Measurements from ENCODE around the gene CCDC183.

Gene CCDC183

GRCh38 chr9:136806631-136807201 is 10.6 kb downstream of the CCDC183 start:
- Histone ChIP-seq H3K36me3 (ENCODE audit: control insufficient read depth, insufficient read depth, low read length) (no peaks in the 10 kb centered on the region), H3K27me3 (ENCODE audit: insufficient read depth, low read length, poor library complexity) (no peaks in the 10 kb centered on the region), H2BK15ac (replicated peaks; ENCODE audit: low read depth) (no peak overlapping the region), H2AK5ac (ENCODE audit: low read length) (no peak overlapping the region), H4K8ac (ENCODE audit: low read depth, low read length) (no peak overlapping the region), H3K23ac (ENCODE audit: low read length) (peak overlapping the region; percentile 85), H3K4me2 (ENCODE audit: low read length) (peak overlapping the region; percentile 93), H3K18ac (ENCODE audit: low read length) (no peak overlapping the region), H3K4me3 (ENCODE audit: low read length) (no peak overlapping the region), H2BK120ac (ENCODE audit: low read depth, low read length) (no peak overlapping the region), H4K5ac (ENCODE audit: low read length) (no peak overlapping the region), H3K27ac (ENCODE audit: low read depth, low read length) (no peak overlapping the region), H2BK5ac (ENCODE audit: low read length) (no peak overlapping the region), H3K79me2 (ENCODE audit: control insufficient read depth, insufficient read depth, low read length) (peaks cover 31% of the 10 kb centered on the region), H3K56ac (ENCODE audit: low read length) (peak overlapping the region; percentile 95), H3K79me1 (ENCODE audit: low read length) (peaks cover 14% of the 10 kb centered on the region), H3K9ac (ENCODE audit: low read length) (peak overlapping the region; percentile 80), H3K4me1 (ENCODE audit: control insufficient read depth, low read depth, low read length) (peaks cover 4% of the 10 kb centered on the region), H3K4ac (ENCODE audit: low read depth, low read length) (no peak overlapping the region)
- no peak for DNase-seq
- no CpG with 5 or more reads among the region's 25 CpGs for WGBS (ENCODE audit: extremely low coverage, insufficient coverage, low lambda C conversion rate)

DNA sequence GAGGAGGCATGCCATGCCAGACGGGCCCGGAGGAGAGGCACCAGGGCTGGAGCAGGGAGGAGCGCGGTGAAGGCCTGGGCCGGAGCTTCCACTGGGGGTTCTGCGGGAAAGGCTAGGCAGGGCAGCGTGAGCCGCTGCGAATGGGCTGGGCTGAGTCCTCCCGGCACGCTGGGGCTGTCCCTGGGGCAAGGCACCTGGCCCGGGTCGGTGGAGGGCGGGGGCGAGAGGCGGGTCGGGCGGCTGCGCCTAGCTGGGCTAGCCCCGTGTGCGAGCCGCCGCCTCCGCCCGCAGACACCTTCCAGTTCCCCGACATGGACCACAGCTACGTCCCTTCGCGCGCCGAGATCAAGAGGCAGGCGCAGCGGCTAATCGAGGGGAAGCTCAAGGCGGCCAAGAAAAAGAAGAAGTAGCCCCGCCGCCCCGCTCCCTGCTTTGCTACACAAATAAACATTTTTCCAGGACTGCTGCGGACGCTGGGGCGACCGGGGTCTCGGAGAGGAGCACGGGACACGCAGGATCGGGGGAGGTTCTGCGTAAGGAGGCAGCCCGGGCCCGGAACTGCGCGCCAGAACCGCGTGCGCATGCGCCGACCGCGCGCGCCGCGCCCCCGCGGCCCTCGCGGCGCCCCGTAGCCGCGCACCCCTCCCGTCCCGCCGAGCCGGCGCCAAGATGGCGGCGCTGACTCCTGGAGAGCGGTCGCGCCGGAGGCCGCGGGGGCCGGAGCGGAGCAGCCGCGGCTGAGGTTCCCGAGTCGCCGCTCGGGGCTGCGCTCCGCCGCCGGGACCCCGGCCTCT is 11.3 kb downstream of the CCDC183 start, which contains the start of gene RABL6:
Gene RABL6, plus strand, starts transcription at position 668 of the 794 bp plus-strand sequence. CDS start 249 bp downstream, outside the sequence.
- H2BK15ac ChIP-seq (replicated peaks; ENCODE audit: low read depth), result no peak within 1 kb of the TSS
- H4K5ac ChIP-seq (ENCODE audit: low read length), result no peak within 1 kb of the TSS
- WGBS (ENCODE audit: extremely low coverage, insufficient coverage, low lambda C conversion rate), result no CpG with 5 or more reads among the region's 96 CpGs
- peaks cover 35% of the 10 kb centered on the region for H3K79me2 ChIP-seq (ENCODE audit: control insufficient read depth, insufficient read depth, low read length)
- no peak within 1 kb of the TSS for H4K8ac ChIP-seq (ENCODE audit: low read depth, low read length)
- peak within 1 kb of the TSS; percentile 69 for H2BK120ac ChIP-seq (ENCODE audit: low read depth, low read length)
- no peak within 1 kb of the TSS for H2AK5ac ChIP-seq (ENCODE audit: low read length)
- H3K79me1 ChIP-seq (ENCODE audit: low read length), result peaks cover 14% of the 10 kb centered on the region
- peak within 1 kb of the TSS; percentile 95 for H3K56ac ChIP-seq (ENCODE audit: low read length)
- H3K27me3 ChIP-seq (ENCODE audit: insufficient read depth, low read length, poor library complexity), result no peaks in the 10 kb centered on the region
- H3K4ac ChIP-seq (ENCODE audit: low read depth, low read length), result peak within 1 kb of the TSS; percentile 90
- peak within 1 kb of the TSS; percentile 73 for H3K27ac ChIP-seq (ENCODE audit: low read depth, low read length)
- H3K9ac ChIP-seq (ENCODE audit: low read length), result peak within 1 kb of the TSS; percentile 97
- peak within 1 kb of the TSS; percentile 93 for H3K4me3 ChIP-seq (ENCODE audit: low read length)
- H3K36me3 ChIP-seq (ENCODE audit: control insufficient read depth, insufficient read depth, low read length), result no peaks in the 10 kb centered on the region
- peak within 1 kb of the TSS; percentile 67 for H2BK5ac ChIP-seq (ENCODE audit: low read length)
- peak within 1 kb of the TSS; percentile 98 for H3K18ac ChIP-seq (ENCODE audit: low read length)
- H3K23ac ChIP-seq (ENCODE audit: low read length), result peak within 1 kb of the TSS; percentile 66
- H3K4me1 ChIP-seq (ENCODE audit: control insufficient read depth, low read depth, low read length), result peaks cover 4% of the 10 kb centered on the region
- H3K4me2 ChIP-seq (ENCODE audit: low read length), result peak within 1 kb of the TSS; percentile 93
- DNase-seq, result peak; percentile 75

DNA sequence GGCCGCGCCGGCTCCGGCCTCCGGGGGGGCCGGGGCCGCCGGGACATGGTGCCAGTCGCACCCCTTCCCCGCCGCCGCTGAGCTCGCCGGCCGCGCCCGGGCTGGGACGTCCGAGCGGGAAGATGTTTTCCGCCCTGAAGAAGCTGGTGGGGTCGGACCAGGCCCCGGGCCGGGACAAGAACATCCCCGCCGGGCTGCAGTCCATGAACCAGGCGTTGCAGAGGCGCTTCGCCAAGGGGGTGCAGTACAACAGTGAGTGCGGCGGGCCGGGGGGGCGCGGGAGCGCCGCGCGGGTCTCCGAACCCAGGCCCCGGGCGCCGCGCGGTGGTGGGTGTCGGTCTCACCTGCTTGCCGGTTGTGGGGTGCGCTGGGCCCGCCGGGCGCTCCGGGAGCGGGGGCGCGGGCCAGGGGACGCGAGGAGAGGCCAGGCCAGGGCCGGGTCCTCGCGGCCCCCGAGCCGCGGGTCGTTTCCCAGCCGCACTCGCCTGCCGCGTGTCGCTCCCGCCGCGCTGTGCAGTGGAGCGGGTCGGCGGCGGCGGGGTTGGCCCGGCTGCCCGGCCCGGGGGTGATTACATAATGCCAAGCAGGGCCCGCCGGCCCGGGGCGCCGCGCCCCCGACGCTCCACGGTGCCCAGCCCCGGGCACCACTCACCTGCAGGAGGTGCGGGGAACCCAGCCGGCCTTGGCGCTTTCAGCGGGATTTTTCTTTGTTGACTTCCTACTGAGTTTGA is 12.1 kb downstream of the CCDC183 start:
- peak overlapping the region; percentile 73 for H3K27ac ChIP-seq (ENCODE audit: low read depth, low read length)
- H2BK120ac ChIP-seq (ENCODE audit: low read depth, low read length), result peak overlapping the region; percentile 69
- H3K4me2 ChIP-seq (ENCODE audit: low read length), result peak overlapping the region; percentile 77
- H3K79me2 ChIP-seq (ENCODE audit: control insufficient read depth, insufficient read depth, low read length), result peaks cover 43% of the 10 kb centered on the region
- peak overlapping the region; percentile 97 for H3K9ac ChIP-seq (ENCODE audit: low read length)
- no peak overlapping the region for H2BK15ac ChIP-seq (replicated peaks; ENCODE audit: low read depth)
- peak overlapping the region; percentile 92 for H3K56ac ChIP-seq (ENCODE audit: low read length)
- no CpG with 5 or more reads among the region's 93 CpGs for WGBS (ENCODE audit: extremely low coverage, insufficient coverage, low lambda C conversion rate)
- peaks cover 4% of the 10 kb centered on the region for H3K4me1 ChIP-seq (ENCODE audit: control insufficient read depth, low read depth, low read length)
- H3K18ac ChIP-seq (ENCODE audit: low read length), result peak overlapping the region; percentile 98
- H3K27me3 ChIP-seq (ENCODE audit: insufficient read depth, low read length, poor library complexity), result no peaks in the 10 kb centered on the region
- no peak for DNase-seq
- H3K4me3 ChIP-seq (ENCODE audit: low read length), result peak overlapping the region; percentile 93
- H3K36me3 ChIP-seq (ENCODE audit: control insufficient read depth, insufficient read depth, low read length), result no peaks in the 10 kb centered on the region
- peaks cover 18% of the 10 kb centered on the region for H3K79me1 ChIP-seq (ENCODE audit: low read length)
- H3K23ac ChIP-seq (ENCODE audit: low read length), result peak overlapping the region; percentile 66
- H4K5ac ChIP-seq (ENCODE audit: low read length), result no peak overlapping the region
- no peak overlapping the region for H4K8ac ChIP-seq (ENCODE audit: low read depth, low read length)
- peak overlapping the region; percentile 90 for H3K4ac ChIP-seq (ENCODE audit: low read depth, low read length)
- H2AK5ac ChIP-seq (ENCODE audit: low read length), result no peak overlapping the region
- H2BK5ac ChIP-seq (ENCODE audit: low read length), result peak overlapping the region; percentile 67

GRCh38 chr9:136808806-136809158 is 12.6 kb downstream of the CCDC183 start:
- H3K79me1 ChIP-seq (ENCODE audit: low read length), result peaks cover 18% of the 10 kb centered on the region
- no peaks in the 10 kb centered on the region for H3K36me3 ChIP-seq (ENCODE audit: control insufficient read depth, insufficient read depth, low read length)
- H2BK15ac ChIP-seq (replicated peaks; ENCODE audit: low read depth), result no peak overlapping the region
- no peak overlapping the region for H4K8ac ChIP-seq (ENCODE audit: low read depth, low read length)
- no CpG with 5 or more reads among the region's 14 CpGs for WGBS (ENCODE audit: extremely low coverage, insufficient coverage, low lambda C conversion rate)
- no peak overlapping the region for H2BK120ac ChIP-seq (ENCODE audit: low read depth, low read length)
- peak overlapping the region; percentile 97 for H3K9ac ChIP-seq (ENCODE audit: low read length)
- no peaks in the 10 kb centered on the region for H3K27me3 ChIP-seq (ENCODE audit: insufficient read depth, low read length, poor library complexity)
- peak overlapping the region; percentile 93 for H3K4me3 ChIP-seq (ENCODE audit: low read length)
- peaks cover 45% of the 10 kb centered on the region for H3K79me2 ChIP-seq (ENCODE audit: control insufficient read depth, insufficient read depth, low read length)
- H2AK5ac ChIP-seq (ENCODE audit: low read length), result no peak overlapping the region
- H3K27ac ChIP-seq (ENCODE audit: low read depth, low read length), result no peak overlapping the region
- no peak overlapping the region for H2BK5ac ChIP-seq (ENCODE audit: low read length)
- DNase-seq, result peak; percentile 36
- H3K18ac ChIP-seq (ENCODE audit: low read length), result peak overlapping the region; percentile 98
- H3K56ac ChIP-seq (ENCODE audit: low read length), result peak overlapping the region; percentile 92
- H4K5ac ChIP-seq (ENCODE audit: low read length), result no peak overlapping the region
- H3K4me2 ChIP-seq (ENCODE audit: low read length), result peak overlapping the region; percentile 77
- H3K23ac ChIP-seq (ENCODE audit: low read length), result no peak overlapping the region
- H3K4ac ChIP-seq (ENCODE audit: low read depth, low read length), result no peak overlapping the region
- H3K4me1 ChIP-seq (ENCODE audit: control insufficient read depth, low read depth, low read length), result peaks cover 4% of the 10 kb centered on the region

DNA sequence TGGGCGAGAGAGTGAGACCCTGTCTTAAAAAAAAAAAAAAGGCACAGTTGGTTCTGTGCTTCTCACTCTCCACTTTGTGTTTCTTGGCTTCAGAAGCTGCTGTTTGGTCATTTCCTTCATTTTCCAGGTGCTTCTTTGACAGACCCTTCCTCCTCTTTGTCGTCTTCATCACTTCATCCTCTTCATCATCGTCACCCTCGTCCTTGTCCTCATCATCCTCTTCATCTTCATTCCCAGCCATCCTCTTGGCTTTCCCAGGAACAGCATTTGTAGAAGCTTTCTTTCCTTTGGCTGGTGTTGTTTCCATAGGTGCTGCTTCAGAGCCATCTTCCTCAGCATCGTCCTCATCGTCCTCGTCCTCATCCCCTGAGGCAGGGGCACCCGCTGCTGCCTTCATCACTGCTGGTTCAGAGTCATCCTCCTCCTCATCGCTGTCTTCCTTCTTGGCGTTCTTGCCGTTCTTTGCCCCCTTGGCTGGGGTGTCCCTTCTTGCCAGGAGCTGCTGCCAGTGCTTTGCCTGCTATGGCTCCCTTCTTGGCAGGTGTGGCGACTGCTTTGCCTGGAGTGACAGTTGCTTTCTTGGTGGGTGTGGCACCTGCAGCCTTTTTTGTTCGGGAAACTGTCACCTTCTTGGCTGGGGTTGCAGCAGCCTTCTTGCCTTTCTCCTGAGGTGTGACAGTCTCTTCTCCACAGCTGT is 18.7 kb downstream of the CCDC183 start:
- H3K27me3 ChIP-seq (ENCODE audit: insufficient read depth, low read length, poor library complexity), result no peaks in the 10 kb centered on the region
- no peak overlapping the region for H2BK5ac ChIP-seq (ENCODE audit: low read length)
- no peak overlapping the region for H4K5ac ChIP-seq (ENCODE audit: low read length)
- no peak overlapping the region for H3K4me2 ChIP-seq (ENCODE audit: low read length)
- no peak overlapping the region for H3K27ac ChIP-seq (ENCODE audit: low read depth, low read length)
- peaks cover 6% of the 10 kb centered on the region for H3K36me3 ChIP-seq (ENCODE audit: control insufficient read depth, insufficient read depth, low read length)
- no peak overlapping the region for H3K9ac ChIP-seq (ENCODE audit: low read length)
- H3K79me2 ChIP-seq (ENCODE audit: control insufficient read depth, insufficient read depth, low read length), result peaks cover 30% of the 10 kb centered on the region
- no peak overlapping the region for H2BK15ac ChIP-seq (replicated peaks; ENCODE audit: low read depth)
- H3K4me1 ChIP-seq (ENCODE audit: control insufficient read depth, low read depth, low read length), result peaks cover 2% of the 10 kb centered on the region
- H3K23ac ChIP-seq (ENCODE audit: low read length), result no peak overlapping the region
- no peak overlapping the region for H3K4me3 ChIP-seq (ENCODE audit: low read length)
- 100% methylated on average over 2 of the region's 13 CpGs for WGBS (ENCODE audit: extremely low coverage, insufficient coverage, low lambda C conversion rate)
- no peak overlapping the region for H3K4ac ChIP-seq (ENCODE audit: low read depth, low read length)
- peaks cover 22% of the 10 kb centered on the region for H3K79me1 ChIP-seq (ENCODE audit: low read length)
- H2BK120ac ChIP-seq (ENCODE audit: low read depth, low read length), result no peak overlapping the region
- no peak for DNase-seq
- no peak overlapping the region for H2AK5ac ChIP-seq (ENCODE audit: low read length)
- no peak overlapping the region for H4K8ac ChIP-seq (ENCODE audit: low read depth, low read length)
- H3K56ac ChIP-seq (ENCODE audit: low read length), result no peak overlapping the region
- no peak overlapping the region for H3K18ac ChIP-seq (ENCODE audit: low read length)
